Liver (tissue), 9 donors: ENCODE results near the gene TARDBP. TPM values are rescaled to one million over a fixed set of nuclear protein-coding genes. Genes with fewer than 3 reads are reported as not detected.
"Not testable (repeated sequence)": the region's sequence is repeated elsewhere in the genome, so short reads cannot be mapped to it uniquely, and the experiment has no call there.

Experiments used
- DNase-seq: peaks from one replicate; pipeline ENCODE4 v3.0.0-alpha.2; 2017; ENCODE audit warnings: low spot score
- H3K27ac ChIP-seq, 2 donors: one replicate each; pipeline ENCODE4 v1.7.0; 2013; ENCODE audit warnings: inconsistent platforms in 2 of 2, low read length in 2 of 2, control low read depth in 1 of 2, low read depth in 1 of 2, mild to moderate bottlenecking in 1 of 2
- H3K27me3 ChIP-seq, 4 donors: one replicate each; pipeline versions ENCODE4 v1.6.1 to v1.7.0; 2013; ENCODE audit warnings: low read length in 3 of 4, inconsistent platforms in 1 of 4, mild to moderate bottlenecking in 1 of 4, moderate library complexity in 1 of 4; ENCODE audit not compliant: control insufficient read depth in 4 of 4, insufficient read depth in 4 of 4
- H3K36me3 ChIP-seq, 4 donors: one replicate each; pipeline versions ENCODE4 v1.6.1 to v1.7.0; 2013; ENCODE audit warnings: low read length in 3 of 4, mild to moderate bottlenecking in 3 of 4, low read depth in 1 of 4, moderate library complexity in 1 of 4; ENCODE audit not compliant: control insufficient read depth in 4 of 4, insufficient read depth in 3 of 4
- H3K4me1 ChIP-seq, 4 donors: one replicate each; pipeline versions ENCODE4 v1.6.1 to v1.7.0; 2013; ENCODE audit warnings: low read length in 3 of 4, mild to moderate bottlenecking in 3 of 4, moderate library complexity in 1 of 4; ENCODE audit not compliant: control insufficient read depth in 4 of 4, insufficient read depth in 4 of 4
- H3K4me3 ChIP-seq, 3 donors: one replicate each; pipeline versions ENCODE4 v1.6.1 to v1.7.0; 2013; ENCODE audit warnings: low read length in 3 of 3, control low read depth in 1 of 3, low read depth in 1 of 3, mild to moderate bottlenecking in 1 of 3
- H3K9ac ChIP-seq, 2 donors: one replicate each; pipeline ENCODE4 v1.7.0; 2013; ENCODE audit warnings: low read length in 2 of 2, mild to moderate bottlenecking in 2 of 2, moderate library complexity in 2 of 2, control low read depth in 1 of 2, low read depth in 1 of 2
- H3K9me3 ChIP-seq, 4 donors: one replicate each; pipeline versions ENCODE4 v1.6.1 to v1.7.0; 2013; ENCODE audit warnings: low read length in 3 of 4; ENCODE audit not compliant: control insufficient read depth in 4 of 4
- EGR1 ChIP-seq, 2 donors: IDR thresholded peaks; 2 replicates each; pipeline ENCODE4 v1.6.1; 2016 to 2018; ENCODE audit warnings: antibody characterized with exemption in 2 of 2, low read depth in 2 of 2
- FOXA1 ChIP-seq: IDR thresholded peaks from 2 replicates; pipeline ENCODE4 v1.6.1; 2016; ENCODE audit warnings: antibody characterized with exemption
- FOXA2 ChIP-seq: IDR thresholded peaks from 2 replicates; pipeline ENCODE4 v1.6.1; 2016; ENCODE audit warnings: antibody characterized with exemption
- GABPA ChIP-seq, 2 donors: IDR thresholded peaks in 1 of 2; conservative IDR thresholded peaks in 1 of 2; 2 replicates each; pipeline ENCODE4 v1.6.1; 2016; ENCODE audit warnings: antibody characterized with exemption in 2 of 2, mild to moderate bottlenecking in 1 of 2, moderate library complexity in 1 of 2
- HNF4A ChIP-seq, 2 donors: conservative IDR thresholded peaks; 2 replicates each; pipeline ENCODE4 v1.6.1; 2016; ENCODE audit warnings: antibody characterized with exemption in 2 of 2, mild to moderate bottlenecking in 2 of 2
- HNF4G ChIP-seq: IDR thresholded peaks from 2 replicates; pipeline ENCODE4 v1.6.1; 2016; ENCODE audit warnings: antibody characterized with exemption
- JUND ChIP-seq, 2 donors: IDR thresholded peaks; 2 replicates each; pipeline ENCODE4 v1.6.1; 2016; ENCODE audit warnings: antibody characterized with exemption in 2 of 2
- NR2F2 ChIP-seq: IDR thresholded peaks from 2 replicates; pipeline ENCODE4 v1.6.1; 2016; ENCODE audit warnings: antibody characterized with exemption
- RAD21 ChIP-seq, 2 donors: IDR thresholded peaks; 2 replicates each; pipeline ENCODE4 v1.6.1; 2016; ENCODE audit warnings: antibody characterized with exemption in 2 of 2, mild to moderate bottlenecking in 2 of 2
- RXRA ChIP-seq, 2 donors: IDR thresholded peaks; 2 replicates each; pipeline ENCODE4 v1.6.1; 2017 to 2018; ENCODE audit warnings: antibody characterized with exemption in 2 of 2, mild to moderate bottlenecking in 1 of 2
- SP1 ChIP-seq: IDR thresholded peaks from 2 replicates; pipeline ENCODE4 v1.6.1; 2018; ENCODE audit warnings: antibody characterized with exemption, mild to moderate bottlenecking
- TAF1 ChIP-seq: conservative IDR thresholded peaks from 2 replicates; pipeline ENCODE4 v1.6.1; 2016; ENCODE audit warnings: antibody characterized with exemption, mild to moderate bottlenecking
- YY1 ChIP-seq: IDR thresholded peaks from 2 replicates; pipeline ENCODE4 v1.6.1; 2016; ENCODE audit warnings: antibody characterized with exemption, mild to moderate bottlenecking
- WGBS: extraction: QIAGEN DNeasy Blood & Tissue Kit; methylation state at CpG from one replicate; pipeline ENCODE4 v1.1.7; 2013; 5-methylcytosine and 5-hydroxymethylcytosine counted together
- polyA plus RNA-seq, 2 donors: library from polyadenylated mRNA; stranded (reverse) in 1 of 2; unstranded in 1 of 2; fragments of 200-250 nt in 1 of 2; fragments of >200 nt in 1 of 2; fragmentation: Nextera tagmentation in 1 of 2; extraction: Ambion mirVana in 1 of 2; gene quantifications; one replicate each; pipeline versions ENCODE4 v1.2.1 to v1.2.3, GENCODE V29; 2013 to 2015
- total RNA-seq, 2 donors: library from RNA; depleted of rRNA; stranded (reverse); fragments of >200 nt; gene quantifications; one replicate each; pipeline ENCODE4 v1.2.3, GENCODE V29; 2014
- TF ChIP-seq, protein P1 (sequence below): fragments of 150-350 bp; IDR thresholded peaks from 2 replicates; pipeline ENCODE4 v1.5.1; 2017; ENCODE audit warnings: improper control_type of control experiment, low read depth, low read length; ENCODE audit not compliant: missing input control
- TF ChIP-seq, protein P2 (sequence below): IDR thresholded peaks from 2 replicates; pipeline ENCODE4 v1.6.1; 2016; ENCODE audit warnings: antibody characterized with exemption, mild to moderate bottlenecking
- TF ChIP-seq, protein P3 (sequence below): IDR thresholded peaks from 2 replicates; pipeline ENCODE4 v1.6.1; 2016; ENCODE audit warnings: antibody characterized with exemption
- TF ChIP-seq, protein P4 (sequence below): IDR thresholded peaks from 2 replicates; pipeline ENCODE4 v1.6.1; 2016; ENCODE audit warnings: antibody characterized with exemption
- TF ChIP-seq, protein P5 (sequence below): IDR thresholded peaks from 2 replicates; pipeline ENCODE4 v1.6.1; 2016; ENCODE audit warnings: antibody characterized with exemption
- donor health status: healthy.
- donor health status: healthy.
- donor health status: healthy.
- donor health status: healthy.
- donor health status: healthy.

The TARDBP gene
- total and polyA plus RNA-seq, 4 donors: 44.4 to 87.6 (median 79.2) TPM

DNA sequence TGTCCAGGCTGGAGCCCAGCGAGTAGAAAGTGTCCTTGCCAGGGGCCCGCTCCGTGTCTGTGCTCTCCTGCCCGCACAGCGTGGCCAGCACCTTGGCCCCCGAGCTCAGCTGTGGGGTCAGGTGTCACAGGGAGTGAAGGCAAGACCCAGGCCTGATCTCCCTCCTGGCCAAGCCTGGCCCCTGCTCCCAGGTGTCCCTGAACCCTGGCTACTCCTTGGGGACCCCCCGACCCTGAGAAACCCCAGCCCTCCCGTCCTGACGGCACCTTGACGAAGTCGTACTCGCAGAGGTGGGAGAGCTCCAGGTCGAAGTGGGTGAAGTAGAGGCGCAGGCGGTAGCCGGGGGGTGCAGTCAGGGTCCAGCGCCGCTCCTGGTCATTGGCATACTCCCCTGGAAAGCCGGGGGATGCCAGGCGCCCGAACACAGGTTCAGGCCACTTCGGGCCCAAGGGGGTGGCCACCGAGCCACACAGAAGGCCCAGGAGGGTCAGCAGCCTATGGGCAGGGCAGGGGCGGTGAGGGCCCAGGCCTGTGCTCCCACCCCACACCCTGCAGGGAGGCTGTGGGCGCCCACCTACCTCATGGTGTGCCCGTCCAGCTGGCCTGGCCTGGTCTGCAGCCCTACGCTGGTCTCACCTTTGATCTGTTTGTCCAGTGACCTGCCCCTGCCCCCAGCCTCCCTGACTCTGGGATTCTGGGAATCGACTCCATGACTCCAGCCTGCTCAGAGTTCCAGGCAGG, 34.3 kb downstream of the TARDBP start, which contains the start of gene MASP2:
MASP2 (minus strand) TSS at position 615 of the 741 bp plus-strand sequence; CDS start at position 583, 32 bp downstream.
- peak; percentile 53 for DNase-seq

DNA sequence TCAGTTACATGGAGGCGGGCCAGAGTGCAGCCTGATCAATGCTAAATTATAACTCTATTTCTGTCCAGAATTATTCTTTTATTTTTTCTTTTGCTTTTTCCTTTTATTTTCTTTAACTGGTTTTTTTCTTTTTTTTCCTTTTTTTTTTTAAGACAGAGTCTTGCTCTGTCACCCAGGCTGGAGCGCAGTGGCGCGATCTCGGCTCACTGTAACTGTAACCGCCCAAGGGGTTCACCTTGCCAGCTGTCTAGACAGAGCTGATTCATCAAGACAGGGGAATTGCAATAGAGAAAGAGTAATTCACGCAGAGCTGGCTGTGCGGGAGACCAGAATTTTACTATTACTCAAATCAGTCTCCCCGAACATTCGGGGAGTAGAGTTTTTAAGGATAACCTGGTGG, 38.7 kb downstream of the TARDBP start:
- DNase-seq, H3K4me1 ChIP-seq, H3K36me3 ChIP-seq, H3K4me3 ChIP-seq, H3K27ac ChIP-seq, H3K9ac ChIP-seq, H3K27me3 ChIP-seq, H3K9me3 ChIP-seq: not testable (repeated sequence)
- WGBS: 95% methylated on average over 10 of the region's 10 CpGs

More for the DNA sequence above, 34.3 kb downstream of the TARDBP start, which contains the start of gene MASP2:
- peaks cover 10 to 19% (median 13%) of the 10 kb centered on the region in 4 donors for H3K36me3 ChIP-seq
- H3K27me3 ChIP-seq: no peaks in the 10 kb centered on the region
- H3K27ac ChIP-seq: peak within 1 kb of the TSS; percentile 78 to 100
- H3K4me1 ChIP-seq: peaks cover 2 to 11% (median 8%) of the 10 kb centered on the region in 4 donors
- WGBS: 43% methylated on average over 28 of the region's 28 CpGs
- peak within 1 kb of the TSS; percentile 61 to 92 for H3K9ac ChIP-seq
- TF ChIP-seq NR2F2 (peak; percentile 56), TAF1 (peak; percentile 77), GABPA (IDR thresholded peaks at IDR 0.05 in 1 of 2, conservative IDR thresholded peaks at IDR 0.05 in 1 of 2) (peak in 1 of 2 donors; percentile 35), RAD21 (IDR thresholded peaks at IDR 0.05) (peak in 1 of 2 donors; percentile 23), HNF4A (conservative IDR thresholded peaks at IDR 0.05) (peak; percentile 90 to 92), FOXA1 (peak; percentile 45), YY1 (peak; percentile 93), EGR1 (IDR thresholded peaks at IDR 0.05; ENCODE audit: low read depth in 2 of 2) (no peak), RXRA (IDR thresholded peaks at IDR 0.05) (peak; percentile 97), HNF4G (peak; percentile 69), FOXA2 (peak; percentile 40), SP1 (no peak), JUND (IDR thresholded peaks at IDR 0.05) (no peak)
- TF ChIP-seq, protein P1, sequence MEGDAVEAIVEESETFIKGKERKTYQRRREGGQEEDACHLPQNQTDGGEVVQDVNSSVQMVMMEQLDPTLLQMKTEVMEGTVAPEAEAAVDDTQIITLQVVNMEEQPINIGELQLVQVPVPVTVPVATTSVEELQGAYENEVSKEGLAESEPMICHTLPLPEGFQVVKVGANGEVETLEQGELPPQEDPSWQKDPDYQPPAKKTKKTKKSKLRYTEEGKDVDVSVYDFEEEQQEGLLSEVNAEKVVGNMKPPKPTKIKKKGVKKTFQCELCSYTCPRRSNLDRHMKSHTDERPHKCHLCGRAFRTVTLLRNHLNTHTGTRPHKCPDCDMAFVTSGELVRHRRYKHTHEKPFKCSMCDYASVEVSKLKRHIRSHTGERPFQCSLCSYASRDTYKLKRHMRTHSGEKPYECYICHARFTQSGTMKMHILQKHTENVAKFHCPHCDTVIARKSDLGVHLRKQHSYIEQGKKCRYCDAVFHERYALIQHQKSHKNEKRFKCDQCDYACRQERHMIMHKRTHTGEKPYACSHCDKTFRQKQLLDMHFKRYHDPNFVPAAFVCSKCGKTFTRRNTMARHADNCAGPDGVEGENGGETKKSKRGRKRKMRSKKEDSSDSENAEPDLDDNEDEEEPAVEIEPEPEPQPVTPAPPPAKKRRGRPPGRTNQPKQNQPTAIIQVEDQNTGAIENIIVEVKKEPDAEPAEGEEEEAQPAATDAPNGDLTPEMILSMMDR: no peak
- TF ChIP-seq, protein P2, sequence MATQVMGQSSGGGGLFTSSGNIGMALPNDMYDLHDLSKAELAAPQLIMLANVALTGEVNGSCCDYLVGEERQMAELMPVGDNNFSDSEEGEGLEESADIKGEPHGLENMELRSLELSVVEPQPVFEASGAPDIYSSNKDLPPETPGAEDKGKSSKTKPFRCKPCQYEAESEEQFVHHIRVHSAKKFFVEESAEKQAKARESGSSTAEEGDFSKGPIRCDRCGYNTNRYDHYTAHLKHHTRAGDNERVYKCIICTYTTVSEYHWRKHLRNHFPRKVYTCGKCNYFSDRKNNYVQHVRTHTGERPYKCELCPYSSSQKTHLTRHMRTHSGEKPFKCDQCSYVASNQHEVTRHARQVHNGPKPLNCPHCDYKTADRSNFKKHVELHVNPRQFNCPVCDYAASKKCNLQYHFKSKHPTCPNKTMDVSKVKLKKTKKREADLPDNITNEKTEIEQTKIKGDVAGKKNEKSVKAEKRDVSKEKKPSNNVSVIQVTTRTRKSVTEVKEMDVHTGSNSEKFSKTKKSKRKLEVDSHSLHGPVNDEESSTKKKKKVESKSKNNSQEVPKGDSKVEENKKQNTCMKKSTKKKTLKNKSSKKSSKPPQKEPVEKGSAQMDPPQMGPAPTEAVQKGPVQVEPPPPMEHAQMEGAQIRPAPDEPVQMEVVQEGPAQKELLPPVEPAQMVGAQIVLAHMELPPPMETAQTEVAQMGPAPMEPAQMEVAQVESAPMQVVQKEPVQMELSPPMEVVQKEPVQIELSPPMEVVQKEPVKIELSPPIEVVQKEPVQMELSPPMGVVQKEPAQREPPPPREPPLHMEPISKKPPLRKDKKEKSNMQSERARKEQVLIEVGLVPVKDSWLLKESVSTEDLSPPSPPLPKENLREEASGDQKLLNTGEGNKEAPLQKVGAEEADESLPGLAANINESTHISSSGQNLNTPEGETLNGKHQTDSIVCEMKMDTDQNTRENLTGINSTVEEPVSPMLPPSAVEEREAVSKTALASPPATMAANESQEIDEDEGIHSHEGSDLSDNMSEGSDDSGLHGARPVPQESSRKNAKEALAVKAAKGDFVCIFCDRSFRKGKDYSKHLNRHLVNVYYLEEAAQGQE: peak; percentile 85
- TF ChIP-seq, protein P3, sequence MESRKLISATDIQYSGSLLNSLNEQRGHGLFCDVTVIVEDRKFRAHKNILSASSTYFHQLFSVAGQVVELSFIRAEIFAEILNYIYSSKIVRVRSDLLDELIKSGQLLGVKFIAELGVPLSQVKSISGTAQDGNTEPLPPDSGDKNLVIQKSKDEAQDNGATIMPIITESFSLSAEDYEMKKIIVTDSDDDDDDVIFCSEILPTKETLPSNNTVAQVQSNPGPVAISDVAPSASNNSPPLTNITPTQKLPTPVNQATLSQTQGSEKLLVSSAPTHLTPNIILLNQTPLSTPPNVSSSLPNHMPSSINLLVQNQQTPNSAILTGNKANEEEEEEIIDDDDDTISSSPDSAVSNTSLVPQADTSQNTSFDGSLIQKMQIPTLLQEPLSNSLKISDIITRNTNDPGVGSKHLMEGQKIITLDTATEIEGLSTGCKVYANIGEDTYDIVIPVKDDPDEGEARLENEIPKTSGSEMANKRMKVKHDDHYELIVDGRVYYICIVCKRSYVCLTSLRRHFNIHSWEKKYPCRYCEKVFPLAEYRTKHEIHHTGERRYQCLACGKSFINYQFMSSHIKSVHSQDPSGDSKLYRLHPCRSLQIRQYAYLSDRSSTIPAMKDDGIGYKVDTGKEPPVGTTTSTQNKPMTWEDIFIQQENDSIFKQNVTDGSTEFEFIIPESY: peak; percentile 78
- TF ChIP-seq, protein P4, sequence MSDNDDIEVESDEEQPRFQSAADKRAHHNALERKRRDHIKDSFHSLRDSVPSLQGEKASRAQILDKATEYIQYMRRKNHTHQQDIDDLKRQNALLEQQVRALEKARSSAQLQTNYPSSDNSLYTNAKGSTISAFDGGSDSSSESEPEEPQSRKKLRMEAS: peak; percentile 81
- TF ChIP-seq, protein P5, sequence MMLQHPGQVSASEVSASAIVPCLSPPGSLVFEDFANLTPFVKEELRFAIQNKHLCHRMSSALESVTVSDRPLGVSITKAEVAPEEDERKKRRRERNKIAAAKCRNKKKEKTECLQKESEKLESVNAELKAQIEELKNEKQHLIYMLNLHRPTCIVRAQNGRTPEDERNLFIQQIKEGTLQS: peak; percentile 6
- H3K4me3 ChIP-seq: peak within 1 kb of the TSS; percentile 61 to 97 (median 73)
- H3K9me3 ChIP-seq: no peaks in the 10 kb centered on the region
